HUES48 (cell line): ENCODE results near the gene FOXJ1.

Experiments
- H3K27ac ChIP-seq: one replicate; pipeline ENCODE4 v1.7.0; 2013; ENCODE audit warnings: low read depth, low read length, inconsistent platforms
- H3K27me3 ChIP-seq: 2 replicates; pipeline ENCODE4 v1.6.1; 2013; ENCODE audit warnings: mild to moderate bottlenecking, low read length; ENCODE audit not compliant: control insufficient read depth, insufficient read depth
- H3K36me3 ChIP-seq: 2 replicates; pipeline ENCODE4 v1.6.1; 2013; ENCODE audit warnings: low read length; ENCODE audit not compliant: control insufficient read depth, insufficient read depth
- H3K4me1 ChIP-seq: 2 replicates; pipeline ENCODE4 v1.6.1; 2013; ENCODE audit warnings: mild to moderate bottlenecking, low read length; ENCODE audit not compliant: control insufficient read depth, insufficient read depth
- H3K4me3 ChIP-seq: 2 replicates; pipeline ENCODE4 v1.5.1; 2013; ENCODE audit warnings: mild to moderate bottlenecking, low read depth, low read length
- H3K9ac ChIP-seq: 2 replicates; pipeline ENCODE4 v1.6.1; 2013; ENCODE audit warnings: mild to moderate bottlenecking, low read depth, low read length, moderate library complexity
- H3K9me3 ChIP-seq: 2 replicates; pipeline ENCODE4 v1.6.1; 2013; ENCODE audit warnings: low read length; ENCODE audit not compliant: control insufficient read depth, insufficient read depth

The FOXJ1 gene

DNA sequence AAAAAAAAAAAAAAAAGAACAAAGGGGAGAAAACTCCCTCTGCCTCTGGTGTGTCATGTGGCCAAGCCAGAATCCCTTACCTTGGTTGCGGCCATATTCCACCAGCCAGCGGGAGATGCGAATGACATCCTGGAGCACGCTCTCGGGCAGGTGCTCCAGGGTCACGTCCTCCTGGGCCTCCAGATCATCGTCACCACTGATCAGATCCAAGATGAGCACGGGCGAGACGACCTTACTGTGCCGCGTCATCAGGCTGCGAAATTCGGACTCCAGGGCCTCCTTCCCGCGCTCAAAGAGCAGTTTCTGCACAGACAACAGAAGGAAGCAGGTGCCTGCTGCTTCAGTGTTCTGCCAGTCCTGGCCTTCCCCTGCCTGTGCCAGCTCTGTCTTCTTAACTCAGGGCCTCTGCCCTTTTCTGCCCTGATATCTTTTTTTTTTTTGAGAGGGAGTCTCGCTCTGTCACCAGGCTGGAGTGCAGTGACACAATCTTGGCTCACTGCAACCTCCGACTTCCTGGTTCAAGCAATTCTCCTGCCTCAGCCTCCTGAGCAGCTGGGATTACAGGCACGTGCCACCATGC lies 43.2 kb downstream of the FOXJ1 start:
- no peak overlapping the region for H3K27ac ChIP-seq
- no peak overlapping the region for H3K4me3 ChIP-seq
- peaks cover 2% of the 10 kb centered on the region; the same call in 1 of the 2 replicates for H3K4me1 ChIP-seq
- no peak overlapping the region for H3K9ac ChIP-seq
- H3K27me3 ChIP-seq = no peaks in the 10 kb centered on the region
- peaks cover 87% of the 10 kb centered on the region for H3K36me3 ChIP-seq
- H3K9me3 ChIP-seq = no peaks in the 10 kb centered on the region

DNA sequence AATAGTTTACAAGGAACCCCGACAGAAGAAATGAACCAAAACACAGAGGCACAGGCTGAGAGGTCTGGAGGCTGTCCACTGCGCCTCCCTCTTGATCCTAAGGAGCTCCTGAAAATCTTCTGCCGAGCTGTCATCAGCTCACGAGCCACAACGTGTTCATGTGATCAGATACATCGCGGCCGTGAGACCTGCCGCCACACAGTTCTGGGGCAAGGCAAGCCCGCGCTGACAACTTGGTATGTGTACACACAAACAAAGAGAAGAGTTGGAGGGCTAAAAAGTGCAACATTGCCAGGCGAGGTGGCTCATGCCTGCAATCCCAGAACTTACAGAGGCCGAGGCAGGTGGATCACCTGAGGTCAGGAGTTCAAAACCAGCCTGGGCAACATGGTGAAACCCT lies 45.1 kb downstream of the FOXJ1 start:
- no peak overlapping the region for H3K27ac ChIP-seq
- H3K27me3 ChIP-seq = no peaks in the 10 kb centered on the region
- H3K4me3 ChIP-seq = no peak overlapping the region
- H3K9me3 ChIP-seq = no peaks in the 10 kb centered on the region
- H3K4me1 ChIP-seq = no peaks in the 10 kb centered on the region
- peaks cover 85% of the 10 kb centered on the region for H3K36me3 ChIP-seq
- no peak overlapping the region for H3K9ac ChIP-seq

DNA sequence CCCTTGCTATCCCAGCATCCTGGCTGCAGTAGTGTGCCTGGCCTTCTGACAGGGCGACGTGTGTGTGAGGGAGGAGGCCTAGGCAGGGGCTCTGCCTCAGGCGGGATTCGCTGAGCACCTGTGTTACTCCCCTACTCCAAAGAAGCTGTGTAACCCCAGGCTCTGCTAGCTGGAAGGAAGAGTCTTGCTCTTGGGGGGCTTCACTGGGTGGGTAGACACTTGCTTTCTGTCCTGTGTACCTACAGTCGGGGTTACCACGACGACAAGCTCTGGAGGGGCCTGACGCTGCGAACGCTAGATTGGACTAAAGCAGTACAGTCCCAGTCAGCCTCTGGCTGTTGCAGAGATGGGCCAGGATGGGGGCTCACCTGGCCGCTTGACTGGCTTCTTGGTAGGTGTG lies 47.0 kb downstream of the FOXJ1 start:
- peaks cover 85% of the 10 kb centered on the region for H3K36me3 ChIP-seq
- H3K27ac ChIP-seq = no peak overlapping the region
- no peaks in the 10 kb centered on the region for H3K27me3 ChIP-seq
- no peak overlapping the region for H3K9ac ChIP-seq
- H3K9me3 ChIP-seq = no peaks in the 10 kb centered on the region
- no peak overlapping the region for H3K4me3 ChIP-seq
- H3K4me1 ChIP-seq = no peaks in the 10 kb centered on the region

DNA sequence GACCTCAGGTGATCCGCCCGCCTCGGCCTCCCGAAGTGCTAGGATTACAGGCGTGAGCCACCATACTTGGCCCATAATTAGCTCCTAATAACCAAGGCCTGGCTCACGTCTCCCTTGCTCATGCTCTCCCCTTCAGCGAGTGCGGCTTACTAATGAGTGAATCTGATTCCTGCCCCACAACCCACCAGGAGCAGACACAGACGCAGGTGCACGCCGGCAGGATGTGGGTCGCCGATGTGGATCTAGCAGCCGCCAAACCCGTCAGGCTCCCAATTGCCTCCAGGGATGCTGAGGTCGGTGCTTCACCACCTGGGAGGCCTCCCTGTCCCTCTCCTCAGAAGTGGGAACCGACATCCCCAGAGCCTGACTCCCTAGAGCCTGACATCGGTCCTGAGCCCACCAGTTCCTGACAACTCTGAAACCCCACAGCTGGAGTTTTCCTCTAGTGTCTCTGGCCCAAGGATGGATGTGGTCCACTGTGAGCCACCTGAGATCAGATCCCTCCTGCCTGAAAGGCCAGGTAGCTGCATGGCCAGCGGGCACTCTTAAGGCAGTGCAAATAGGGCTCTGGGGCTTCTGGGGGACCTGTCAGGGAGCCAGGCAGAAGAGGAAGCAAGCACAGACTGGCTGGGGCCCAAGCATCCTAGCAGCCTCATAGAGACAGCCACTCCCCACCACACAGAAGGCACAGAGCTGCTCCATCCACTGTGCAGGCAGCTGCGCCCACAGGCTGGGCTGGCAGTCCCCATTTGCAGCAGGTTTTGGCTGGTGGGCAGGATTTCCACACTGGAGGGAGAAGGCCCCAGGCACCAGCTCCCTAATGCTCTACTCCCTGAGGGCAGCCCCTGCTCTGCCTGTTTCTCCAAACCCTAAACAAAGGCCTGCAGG lies 48.3 kb downstream of the FOXJ1 start:
- H3K4me1 ChIP-seq = no peaks in the 10 kb centered on the region
- H3K27me3 ChIP-seq = no peaks in the 10 kb centered on the region
- no peak overlapping the region for H3K27ac ChIP-seq
- peaks cover 89% of the 10 kb centered on the region for H3K36me3 ChIP-seq
- H3K9ac ChIP-seq = no peak overlapping the region
- no peaks in the 10 kb centered on the region for H3K9me3 ChIP-seq
- H3K4me3 ChIP-seq = no peak overlapping the region

DNA sequence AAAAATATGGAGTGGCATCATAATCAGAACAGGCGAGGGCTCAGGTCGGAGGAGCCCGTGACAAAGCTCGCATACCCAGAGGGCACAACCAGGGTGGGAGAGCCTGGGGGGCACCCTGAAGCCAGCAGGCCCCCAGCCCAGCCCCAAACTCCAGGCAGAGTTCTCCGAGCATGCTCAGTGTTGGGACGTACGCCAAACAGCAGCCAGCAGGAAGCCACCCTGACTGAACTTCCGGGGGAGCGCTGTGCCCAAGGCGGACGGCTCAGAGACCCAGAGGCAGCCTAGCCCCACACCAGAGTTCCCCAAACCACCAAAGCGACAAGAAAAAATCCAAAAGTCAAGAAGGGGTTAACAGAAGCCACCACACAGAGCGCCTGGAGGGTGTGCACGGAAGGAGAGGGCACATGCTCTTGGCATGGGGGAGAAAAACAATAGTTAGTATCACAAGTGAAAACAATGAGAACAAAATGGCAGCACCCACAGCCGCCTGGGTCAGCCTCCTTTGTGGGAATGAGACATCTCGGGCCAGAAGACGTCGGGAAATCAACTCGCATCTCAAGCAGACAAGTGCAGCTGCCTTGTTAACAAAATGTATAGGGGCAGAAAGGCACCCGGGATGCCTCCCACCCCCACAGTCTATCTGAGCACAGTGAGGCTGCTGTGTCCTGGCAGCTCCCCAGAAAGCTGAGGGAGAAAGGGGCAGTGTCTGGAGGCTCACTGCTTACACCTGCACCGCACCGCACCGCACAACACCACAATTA lies 49.3 kb downstream of the FOXJ1 start:
- H3K36me3 ChIP-seq = peaks cover 89% of the 10 kb centered on the region
- no peaks in the 10 kb centered on the region for H3K4me1 ChIP-seq
- H3K9ac ChIP-seq = no peak overlapping the region
- no peaks in the 10 kb centered on the region for H3K9me3 ChIP-seq
- H3K4me3 ChIP-seq = no peak overlapping the region
- no peak overlapping the region for H3K27ac ChIP-seq
- H3K27me3 ChIP-seq = no peaks in the 10 kb centered on the region

DNA sequence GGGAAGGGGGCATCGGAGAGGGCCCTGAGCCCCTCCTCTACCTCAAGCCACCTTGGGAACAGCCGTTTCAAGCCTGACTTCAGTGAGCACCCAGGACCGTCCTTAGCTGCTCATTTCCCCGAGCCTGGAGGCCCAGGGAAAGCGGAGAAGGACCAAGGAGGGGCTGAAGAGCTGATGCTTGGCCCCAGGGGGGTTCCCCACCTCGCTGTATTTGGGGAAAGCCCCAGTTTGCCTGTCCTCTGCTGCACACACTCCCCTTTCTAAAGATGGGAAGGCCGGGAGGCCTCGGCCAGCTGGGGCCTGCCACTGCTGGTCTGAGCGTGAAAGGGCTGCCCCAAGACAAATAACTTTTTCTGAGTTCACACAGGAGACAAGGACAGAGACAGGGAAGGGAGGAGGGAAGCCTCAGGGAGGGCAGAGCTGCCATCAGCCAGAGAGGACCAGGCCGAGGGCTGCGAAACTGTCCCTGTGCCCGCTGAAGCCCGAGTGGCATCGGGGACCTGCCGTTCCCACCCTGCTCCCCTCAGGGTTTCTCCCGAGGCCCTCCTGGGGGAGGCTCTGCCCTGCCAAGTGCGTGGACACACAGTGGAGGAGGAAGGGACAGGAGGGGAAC lies 50.4 kb downstream of the FOXJ1 start:
- peaks cover 94% of the 10 kb centered on the region for H3K36me3 ChIP-seq
- no peak overlapping the region for H3K27ac ChIP-seq
- no peaks in the 10 kb centered on the region for H3K27me3 ChIP-seq
- H3K4me3 ChIP-seq = no peak overlapping the region
- H3K9ac ChIP-seq = no peak overlapping the region
- H3K4me1 ChIP-seq = no peaks in the 10 kb centered on the region
- H3K9me3 ChIP-seq = no peaks in the 10 kb centered on the region

DNA sequence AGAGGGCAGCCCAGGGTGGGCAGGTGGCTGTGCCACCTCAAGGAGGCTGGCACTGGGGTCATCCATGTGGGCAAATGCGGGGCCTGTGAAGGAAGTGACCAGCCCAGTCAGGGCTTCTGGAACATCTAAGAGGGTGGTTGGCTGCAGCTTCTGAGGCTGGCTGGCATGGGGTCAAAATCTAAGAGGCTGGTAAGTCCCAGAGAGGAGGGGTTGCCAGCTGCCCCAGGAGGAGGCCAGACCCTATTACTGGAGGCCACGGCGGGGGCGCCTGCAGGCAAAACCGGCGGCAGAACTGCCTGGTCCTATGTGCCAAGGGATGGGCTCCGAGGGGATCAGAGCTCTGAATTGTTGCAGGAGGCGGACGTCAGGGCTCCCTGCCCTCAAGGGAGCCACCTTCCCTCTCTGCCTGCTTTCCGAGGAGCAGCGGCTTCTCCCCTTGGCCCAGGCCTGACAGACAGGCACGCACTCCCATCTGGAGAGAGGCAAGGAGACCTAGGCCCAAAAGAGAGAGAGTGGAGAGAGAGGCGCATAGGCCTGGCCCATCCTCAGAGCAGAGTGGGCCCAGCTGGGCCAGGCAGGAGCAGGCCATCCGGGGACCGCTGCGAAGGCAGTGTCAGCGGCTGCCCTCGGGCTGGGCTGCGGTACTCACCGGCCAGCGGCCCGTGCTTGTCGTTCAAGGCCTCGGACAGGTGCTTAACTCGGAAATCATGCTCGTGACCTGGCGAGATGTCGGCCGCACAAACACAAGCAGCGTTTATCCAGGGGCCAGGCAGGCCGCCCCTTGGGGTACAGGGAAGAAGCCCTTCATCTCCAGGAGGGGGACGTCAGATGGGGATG lies 51.1 kb downstream of the FOXJ1 start:
- Histone ChIP-seq H3K27ac (no peak overlapping the region), H3K36me3 (peaks cover 94% of the 10 kb centered on the region), H3K9ac (no peak overlapping the region), H3K9me3 (no peaks in the 10 kb centered on the region), H3K27me3 (no peaks in the 10 kb centered on the region), H3K4me3 (no peak overlapping the region), H3K4me1 (no peaks in the 10 kb centered on the region)

DNA sequence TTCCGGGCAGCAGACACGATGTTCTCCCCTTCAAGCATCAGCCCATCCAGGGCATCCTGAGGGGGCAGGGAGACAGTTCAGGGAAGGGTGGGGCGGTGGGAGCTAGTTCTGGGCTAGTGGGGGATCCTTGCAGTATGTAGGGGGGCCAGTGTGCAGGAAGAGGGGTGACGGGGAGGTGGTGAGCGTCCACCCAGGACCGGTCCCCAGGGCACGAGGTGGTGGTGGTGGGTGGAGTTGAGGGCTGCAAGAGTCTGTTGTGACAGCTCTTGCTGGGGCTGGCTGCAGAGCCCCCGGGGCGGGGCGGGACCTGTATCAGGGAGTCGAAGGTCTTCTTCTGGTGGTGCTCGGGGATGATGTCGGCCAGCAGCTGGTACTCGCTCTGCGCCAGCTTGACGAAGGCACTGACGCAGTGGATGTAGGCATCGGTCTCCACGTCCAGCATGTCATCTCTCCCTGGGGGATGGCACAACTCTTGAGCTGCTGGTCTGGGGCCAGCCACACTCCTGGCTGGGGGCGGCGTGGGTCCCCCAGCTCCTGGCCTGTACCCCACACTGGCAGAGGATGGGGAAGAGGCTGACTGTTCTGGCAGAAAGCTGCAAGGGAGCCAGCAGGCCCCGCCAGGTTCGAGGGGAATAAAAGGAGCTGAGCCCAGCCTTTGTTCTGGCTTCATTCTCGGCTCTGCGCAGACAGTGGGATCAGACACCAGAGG lies 52.0 kb downstream of the FOXJ1 start:
- H3K9ac ChIP-seq = no peak overlapping the region
- no peaks in the 10 kb centered on the region for H3K9me3 ChIP-seq
- H3K27me3 ChIP-seq = no peaks in the 10 kb centered on the region
- no peak overlapping the region for H3K27ac ChIP-seq
- H3K36me3 ChIP-seq = peaks cover 94% of the 10 kb centered on the region
- H3K4me3 ChIP-seq = no peak overlapping the region
- no peaks in the 10 kb centered on the region for H3K4me1 ChIP-seq

DNA sequence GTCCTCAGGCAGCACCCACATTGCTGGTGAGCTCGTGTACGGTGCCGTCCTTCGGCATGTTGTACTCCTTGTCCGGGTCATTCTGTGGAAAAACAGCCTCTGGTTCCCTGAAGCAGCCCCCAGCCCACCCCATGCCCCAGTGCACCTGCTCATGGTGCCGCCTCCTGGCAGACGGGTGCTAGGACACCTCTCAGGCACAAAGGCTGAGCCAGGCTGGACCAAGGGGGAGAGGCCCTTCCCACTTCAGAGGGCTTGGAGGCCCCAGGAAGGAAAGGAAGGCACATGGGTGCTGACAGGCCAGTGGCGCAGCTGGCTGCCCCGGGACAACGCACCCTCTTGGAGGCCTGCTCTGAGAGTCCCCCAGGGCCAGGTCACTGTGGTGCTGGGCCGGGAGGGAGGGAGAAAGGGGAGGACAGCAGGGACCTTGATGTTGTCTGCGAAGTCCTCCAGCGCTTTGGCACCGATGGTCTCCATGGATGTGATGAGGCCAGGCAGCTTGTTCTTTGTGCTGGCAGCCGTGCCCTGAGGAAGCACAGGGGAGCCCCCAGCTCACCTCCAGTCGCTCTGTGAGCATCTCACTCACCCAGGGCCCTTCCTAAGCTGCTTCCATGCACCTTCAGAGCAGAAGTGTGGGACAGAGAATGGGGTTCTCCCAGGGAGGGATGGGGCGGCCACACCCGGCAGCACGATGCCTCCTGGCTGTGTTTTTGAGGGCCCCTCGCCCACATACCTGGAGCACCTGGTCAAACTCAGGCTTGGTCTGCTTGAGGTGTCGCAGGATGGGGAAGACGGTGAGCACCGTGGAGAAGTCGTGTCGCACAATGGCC lies 52.8 kb downstream of the FOXJ1 start:
- Histone ChIP-seq H3K27me3 (no peaks in the 10 kb centered on the region), H3K9ac (no peak overlapping the region), H3K9me3 (no peaks in the 10 kb centered on the region), H3K36me3 (peaks cover 94% of the 10 kb centered on the region), H3K4me1 (no peaks in the 10 kb centered on the region), H3K4me3 (no peak overlapping the region), H3K27ac (no peak overlapping the region)
